Glomerular endothelial cell (primary cell): ENCODE results near the gene MYH16. TPM values are rescaled to one million over a fixed set of nuclear protein-coding genes. Genes with fewer than 3 reads are reported as not detected.
"Not testable (repeated sequence)": the region's sequence is repeated elsewhere in the genome, so short reads cannot be mapped to it uniquely, and the experiment has no call there.

Source experiments
- DNase-seq: peaks from one replicate; pipeline ENCODE4 v3.0.0-alpha.2; 2011; ENCODE audit warnings: low read depth, low spot score; ENCODE audit errors: extremely low read depth
- total RNA-seq: library from RNA; depleted of rRNA; stranded (reverse); fragments of >200 nt; gene quantifications from 2 replicates; pipeline ENCODE4 v1.2.3, GENCODE V29; 2015

The MYH16 gene
- 0.12 and 1.3 TPM in 2 replicates for total RNA-seq

DNA sequence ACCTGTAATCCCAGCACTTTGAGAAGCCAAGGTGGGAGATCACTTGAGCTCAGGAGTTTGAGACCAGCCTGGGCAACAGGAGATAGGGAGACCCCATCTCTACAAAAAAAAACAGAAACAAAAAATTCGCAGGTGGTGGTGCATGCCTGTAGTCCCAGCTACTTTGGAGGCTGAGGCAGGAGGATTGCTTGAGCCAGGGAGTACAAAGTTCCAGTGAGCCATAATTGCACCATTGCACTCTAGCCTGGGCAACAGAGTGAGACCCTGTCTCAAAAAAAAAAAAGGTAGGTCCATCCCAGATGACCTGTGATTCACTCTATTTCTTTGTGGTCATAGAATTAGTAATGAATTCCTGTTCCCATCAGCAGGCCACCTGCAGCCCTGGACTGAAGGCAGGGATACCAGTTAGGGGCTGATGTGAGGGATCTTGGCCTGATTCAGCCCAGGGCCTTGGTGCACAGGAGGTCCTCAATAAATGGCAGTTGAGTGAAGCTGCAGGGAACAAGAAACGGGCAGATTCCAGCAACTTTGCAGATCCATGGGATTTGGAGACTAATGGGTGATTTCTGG lies at the start of gene MYH16:
TSS of gene MYH16 (plus strand) at position 364 of the 570 bp plus-strand sequence.
- DNase-seq = no peak

DNA sequence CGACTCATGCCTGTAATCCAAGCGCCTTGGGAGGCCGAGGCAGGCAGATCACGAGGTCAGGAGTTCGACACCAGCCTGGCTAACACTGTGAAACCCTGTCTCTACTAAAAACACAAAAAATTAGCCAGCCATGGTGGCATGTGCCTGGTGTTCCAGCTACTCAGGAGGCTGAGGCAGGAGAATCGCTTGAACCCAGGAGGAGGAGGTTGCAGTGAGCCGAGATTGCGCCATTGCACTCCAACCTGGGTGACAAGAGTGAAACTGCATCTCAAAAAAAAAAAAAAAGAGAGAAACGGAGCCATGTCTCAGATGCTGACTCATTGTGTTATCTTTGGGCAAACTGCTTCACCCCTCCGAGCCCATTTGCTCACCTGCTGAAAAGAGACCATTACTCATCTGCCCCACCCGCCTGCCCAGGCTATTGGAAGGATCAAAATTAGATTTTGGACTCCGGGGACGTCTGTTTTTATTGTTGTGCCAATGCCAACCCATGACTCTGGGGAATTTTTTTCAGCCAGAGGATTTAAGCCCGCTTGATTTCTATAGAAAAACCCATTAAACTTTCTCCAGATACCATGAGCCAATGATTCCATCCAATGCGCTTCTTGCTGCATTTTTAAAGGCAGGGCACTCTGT lies 48.3 kb upstream of the MYH16 start:
- not testable (repeated sequence) for DNase-seq

DNA sequence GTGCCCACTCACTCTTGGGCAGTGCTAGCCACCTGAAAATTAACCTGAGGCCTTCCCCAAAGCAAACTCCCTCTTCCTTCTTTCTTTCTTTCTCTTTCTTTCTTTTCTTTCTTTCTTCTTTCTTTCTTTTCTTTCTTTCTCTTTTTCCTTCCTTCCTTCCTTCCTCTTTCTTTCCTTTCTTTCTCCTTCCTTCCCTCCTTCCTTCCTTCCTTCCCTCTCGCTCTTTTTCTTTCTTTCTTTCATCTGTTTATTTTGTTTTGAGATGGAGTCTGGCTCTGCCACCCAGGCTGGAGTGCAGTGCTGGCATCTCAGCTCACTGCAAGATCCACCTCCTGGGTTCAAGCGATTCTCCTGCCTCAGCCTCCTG lies 47.8 kb upstream of the MYH16 start:
- DNase-seq = no peak

DNA sequence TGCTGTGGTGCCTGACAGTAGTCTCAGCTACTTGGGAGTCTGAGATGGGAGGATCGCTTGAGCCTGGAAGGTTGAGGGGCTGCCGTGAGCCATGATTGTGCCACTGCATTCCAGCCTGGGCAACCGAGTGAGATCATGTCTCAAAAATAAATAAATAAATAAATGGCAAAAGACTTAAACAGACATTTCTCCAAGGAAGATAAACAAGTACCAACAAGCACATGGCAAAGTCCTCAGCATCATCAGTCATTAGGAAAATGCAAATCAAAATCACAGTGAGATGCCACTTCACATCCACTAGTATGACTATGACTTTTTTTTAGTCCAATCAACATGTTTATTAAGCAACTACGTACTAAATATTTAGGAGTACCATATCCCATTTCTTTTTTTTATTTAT lies 43.4 kb upstream of the MYH16 start:
- no peak for DNase-seq

DNA sequence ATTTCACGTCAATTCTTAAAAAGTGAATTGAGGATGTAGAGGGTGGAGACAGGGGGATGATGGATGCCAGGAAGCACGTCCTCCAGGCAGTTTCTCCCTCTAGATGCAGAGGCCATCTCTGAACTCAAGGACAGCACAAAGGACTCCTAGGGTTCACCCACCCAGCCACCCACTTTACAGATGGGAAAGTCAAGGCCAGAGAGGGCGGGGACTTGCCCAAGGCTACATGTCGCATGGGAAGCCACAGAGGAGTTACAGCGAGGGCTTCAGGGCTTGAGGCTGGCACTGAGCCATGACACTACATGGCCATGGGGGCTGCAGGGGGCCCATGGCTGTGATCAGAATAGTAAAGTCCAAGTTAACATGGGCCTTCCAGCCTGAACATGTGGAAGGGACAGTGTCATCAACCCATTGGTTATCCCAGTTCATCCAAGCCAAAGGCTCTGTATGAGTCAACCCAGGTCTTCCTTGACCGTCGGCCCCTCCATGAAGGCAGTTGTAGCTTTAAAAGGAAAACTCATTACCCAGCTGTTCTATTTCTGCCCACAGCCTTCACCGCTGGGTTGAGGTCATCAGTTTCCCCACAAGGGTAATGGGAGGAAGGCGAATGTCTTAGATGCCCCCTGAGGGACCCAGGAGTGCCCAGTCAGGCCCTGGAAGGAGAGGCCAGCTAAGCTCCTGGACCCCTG lies 40.4 kb upstream of the MYH16 start:
- no peak for DNase-seq

DNA sequence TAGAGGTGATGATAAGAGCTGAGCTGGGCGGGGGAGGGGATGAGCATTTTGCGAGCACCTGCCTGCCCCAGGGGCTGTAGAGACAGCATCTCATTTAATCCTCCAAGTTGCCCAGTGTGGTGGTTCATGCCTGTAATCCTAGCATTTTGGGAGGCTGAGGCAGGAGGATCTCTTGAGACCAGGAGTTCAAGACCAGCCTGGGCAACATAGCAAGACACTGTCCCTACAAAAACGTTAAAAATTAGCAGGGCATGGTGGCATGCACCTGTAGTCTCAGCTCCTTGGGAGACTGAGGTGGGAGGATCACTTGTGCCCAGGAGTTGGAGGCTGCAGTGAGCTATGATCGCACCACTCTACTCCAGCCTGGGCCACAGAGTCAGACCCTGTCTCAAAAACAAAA lies 39.7 kb upstream of the MYH16 start:
- not testable (repeated sequence) for DNase-seq

DNA sequence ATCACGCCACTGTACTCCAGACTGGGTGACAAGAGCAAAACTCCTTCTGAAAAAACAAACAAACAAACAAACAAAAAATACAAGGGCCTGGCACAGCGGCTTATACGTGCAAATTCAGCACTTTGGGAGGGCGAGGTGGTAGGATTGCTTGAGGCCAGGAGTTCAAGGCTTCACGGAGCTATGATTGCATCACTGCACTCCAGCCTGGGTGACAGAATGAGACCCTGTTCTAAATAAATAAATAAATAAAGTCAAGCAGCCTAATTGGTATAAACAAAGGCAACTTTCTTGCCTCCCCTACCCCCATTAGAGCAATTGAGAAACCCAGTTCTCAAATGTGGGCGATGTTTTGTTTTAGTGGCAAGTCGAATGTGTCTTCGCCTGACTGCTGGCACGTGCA lies 38.5 kb upstream of the MYH16 start:
- no peak for DNase-seq

DNA sequence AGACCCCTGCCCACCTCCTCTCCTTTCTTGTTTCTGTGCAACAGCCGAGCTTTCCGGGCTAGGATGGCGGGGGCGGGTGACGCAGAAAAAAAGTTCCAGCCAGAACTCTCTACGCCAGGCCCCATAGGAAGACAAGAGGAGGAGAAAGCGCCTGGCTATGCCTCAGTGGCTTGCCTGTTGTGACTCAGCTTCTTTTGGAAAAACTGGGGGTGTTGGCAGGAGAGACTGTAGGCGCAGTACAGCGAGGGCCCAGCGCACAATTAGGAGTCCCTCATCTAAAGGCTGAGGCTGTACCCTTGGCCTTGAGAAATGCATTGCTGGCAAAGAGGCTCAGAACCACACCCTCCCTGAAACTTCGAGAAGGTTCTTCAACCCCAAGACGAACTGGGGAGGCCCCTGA lies 36.7 kb upstream of the MYH16 start:
- no peak for DNase-seq

DNA sequence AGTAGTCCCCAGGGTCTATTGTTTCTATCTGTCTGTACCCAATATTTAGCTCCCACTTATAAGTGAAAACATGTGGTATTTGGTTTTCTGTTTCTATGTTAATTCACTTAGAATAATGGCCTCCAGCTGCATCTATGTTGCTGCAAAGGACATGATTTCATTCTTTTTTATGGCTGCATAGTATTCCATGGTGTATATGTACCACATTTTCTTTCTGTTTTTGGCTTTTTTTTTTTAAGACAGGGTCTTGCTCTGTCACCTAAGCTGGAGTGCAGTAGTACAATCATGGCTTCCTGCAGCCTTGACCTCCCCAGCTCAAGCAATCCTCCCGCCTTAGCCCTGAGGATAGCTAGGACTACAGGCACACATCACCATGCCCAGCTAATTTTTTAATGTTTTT lies 34.8 kb upstream of the MYH16 start:
- not testable (repeated sequence) for DNase-seq

DNA sequence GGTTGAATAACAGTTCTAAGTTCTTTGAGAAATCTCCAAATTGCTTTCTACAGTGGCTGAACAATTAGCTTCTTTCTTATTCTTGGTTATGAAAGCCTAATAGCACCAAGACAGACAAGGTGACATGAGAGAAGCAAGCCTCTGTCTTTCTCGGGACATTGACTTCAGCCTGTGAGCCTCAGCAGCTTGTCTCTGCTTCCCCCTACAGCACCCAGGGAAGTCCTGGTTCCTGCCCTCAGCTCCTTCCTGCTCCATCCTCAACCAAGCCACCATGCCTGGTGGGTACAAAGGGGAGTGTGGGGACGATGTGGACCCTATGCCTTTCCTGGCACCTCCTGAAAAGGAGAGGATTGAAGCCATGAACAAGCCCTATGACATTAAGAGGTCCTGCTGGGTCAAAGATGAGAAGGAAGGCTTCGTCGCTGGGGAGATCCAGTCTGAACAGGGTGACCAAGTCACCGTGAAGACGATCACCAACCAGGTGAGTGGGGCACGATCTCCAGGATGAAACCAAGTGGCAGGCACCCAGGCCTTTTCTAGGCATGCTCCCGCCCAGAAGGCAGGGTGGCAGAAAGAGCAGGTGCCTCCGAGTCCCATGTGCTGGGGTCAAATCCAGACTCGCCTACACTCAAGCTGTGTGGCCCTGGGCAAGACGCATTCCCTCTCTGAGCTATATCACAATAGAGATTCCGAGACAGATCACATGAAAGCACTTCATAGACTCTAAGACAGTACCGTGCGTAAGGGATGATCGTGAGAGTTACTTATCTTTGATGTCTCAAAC lies 33.9 kb upstream of the MYH16 start:
- no peak for DNase-seq

DNA sequence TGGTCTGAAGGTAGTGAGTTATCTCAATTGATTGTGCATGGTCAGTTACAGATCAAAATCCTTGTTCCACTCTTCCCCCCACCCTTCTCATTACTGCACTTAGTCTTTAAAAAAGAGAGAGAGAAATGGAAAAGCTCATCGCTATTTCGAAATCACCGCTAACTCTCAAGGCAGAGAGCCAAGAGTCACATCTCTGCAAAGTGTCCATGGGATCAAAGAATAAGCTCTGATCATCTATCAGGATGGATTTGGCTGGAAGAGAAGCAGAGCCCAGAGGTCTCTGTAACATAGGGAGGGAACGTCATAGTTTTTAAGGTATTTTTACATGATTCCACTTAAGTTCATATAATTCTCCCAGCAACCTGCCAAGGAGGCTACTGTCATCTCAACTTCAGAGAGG lies 30.0 kb upstream of the MYH16 start:
- DNase-seq = no peak

DNA sequence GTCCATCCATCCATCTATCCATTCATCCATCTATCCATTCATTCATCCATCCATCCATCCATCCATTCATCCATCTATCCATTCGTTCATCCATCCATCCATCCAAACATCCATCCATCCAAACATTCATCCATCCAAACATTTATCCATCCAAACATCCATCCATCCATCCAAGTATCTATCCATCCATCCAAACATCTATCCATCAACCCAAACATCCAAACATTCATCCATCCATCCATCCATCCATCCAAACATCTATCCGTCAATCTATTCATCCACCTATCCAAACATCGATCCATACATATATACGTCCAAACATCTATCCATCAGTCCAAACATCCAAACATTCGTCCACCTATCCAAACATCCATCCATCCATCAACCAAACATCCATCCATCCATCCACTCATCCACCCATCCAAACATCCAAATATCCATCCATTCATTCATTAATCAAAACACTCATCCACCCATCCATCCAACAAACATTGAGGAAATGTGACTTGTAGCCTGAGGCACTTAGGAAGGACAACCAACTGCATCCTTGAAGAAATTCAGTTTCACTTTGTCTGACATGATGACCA lies 28.8 kb upstream of the MYH16 start:
- DNase-seq = no peak

DNA sequence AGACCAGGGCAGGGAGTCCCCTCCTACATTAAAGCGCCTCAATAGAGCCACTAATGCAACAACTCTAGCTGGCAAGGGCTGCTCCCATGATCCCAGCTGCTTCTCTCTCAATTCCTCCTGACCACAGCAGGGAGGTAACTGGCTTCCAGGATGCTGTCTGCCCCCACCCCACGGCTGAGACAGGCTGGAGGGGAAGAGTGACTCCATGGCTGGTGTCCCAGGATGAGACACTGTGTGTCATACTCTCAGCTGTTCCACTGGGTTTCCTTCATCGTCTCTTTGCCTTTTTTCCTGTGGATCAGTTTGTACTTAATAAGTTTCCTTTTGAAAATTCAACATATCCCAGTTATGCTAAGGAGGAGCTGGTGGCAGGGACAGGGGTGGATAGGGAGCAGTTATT lies 27.7 kb upstream of the MYH16 start:
- DNase-seq = no peak

DNA sequence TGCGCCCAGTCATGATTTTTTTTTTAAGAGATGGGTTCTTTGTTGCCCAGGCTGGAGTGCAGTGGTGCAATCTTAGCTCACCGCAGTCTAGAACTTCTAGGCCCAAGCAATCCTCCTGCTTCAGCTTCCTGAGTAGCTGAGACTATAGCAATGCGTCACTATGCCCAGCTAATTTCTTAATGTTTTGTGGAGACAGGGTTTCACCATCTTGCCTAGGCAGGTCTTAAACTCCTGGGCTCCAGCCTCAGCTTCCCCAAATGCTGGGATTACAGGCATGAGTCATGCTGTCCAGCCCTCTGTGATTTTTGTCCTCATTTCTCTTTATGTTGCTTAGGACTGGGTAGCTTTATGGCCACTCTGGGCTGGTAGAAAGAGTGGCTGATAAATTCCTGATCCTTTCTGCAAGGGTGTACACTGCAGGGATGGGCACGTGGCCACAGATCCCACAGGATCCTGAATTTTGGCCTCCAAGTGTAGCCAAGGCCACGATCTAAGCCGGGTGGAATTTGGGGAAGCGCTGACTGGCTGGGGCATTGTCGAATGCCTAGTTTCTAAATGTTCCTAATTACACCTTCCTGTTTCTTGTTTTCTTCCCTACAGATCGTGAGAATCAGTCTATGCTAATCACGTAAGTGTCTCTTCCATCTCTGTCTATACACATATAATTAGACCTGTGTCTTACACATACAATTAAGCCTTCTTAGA lies 24.1 kb upstream of the MYH16 start:
- DNase-seq = no peak

DNA sequence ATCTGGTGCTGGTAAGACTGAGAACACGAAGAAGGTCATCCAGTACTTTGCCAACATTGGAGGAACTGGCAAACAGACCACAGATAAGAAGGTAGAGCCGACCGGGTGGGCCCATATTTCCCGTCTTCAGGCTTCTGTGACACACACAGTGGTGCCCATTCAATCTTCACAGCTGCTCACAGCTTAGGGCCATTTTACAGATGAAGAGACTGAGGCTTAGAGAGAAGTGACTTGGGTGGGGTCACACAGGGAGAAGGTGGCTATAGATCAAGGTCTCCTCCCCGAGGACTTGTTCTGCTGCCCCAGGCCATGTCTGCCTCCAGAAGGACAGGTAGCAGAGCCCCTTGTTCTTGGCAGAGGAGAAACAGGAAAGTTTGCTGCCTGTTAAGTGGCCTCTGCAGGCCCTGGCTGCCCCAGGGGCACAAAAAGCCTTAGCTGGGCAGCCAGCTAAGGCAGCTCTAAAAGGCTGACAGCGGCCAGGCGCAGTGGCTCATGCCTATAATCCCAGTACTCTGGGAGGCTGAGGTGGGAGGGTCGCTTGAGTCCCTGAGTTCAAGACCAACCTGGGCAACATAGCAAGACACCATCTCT lies 22.6 kb upstream of the MYH16 start:
- no peak for DNase-seq

DNA sequence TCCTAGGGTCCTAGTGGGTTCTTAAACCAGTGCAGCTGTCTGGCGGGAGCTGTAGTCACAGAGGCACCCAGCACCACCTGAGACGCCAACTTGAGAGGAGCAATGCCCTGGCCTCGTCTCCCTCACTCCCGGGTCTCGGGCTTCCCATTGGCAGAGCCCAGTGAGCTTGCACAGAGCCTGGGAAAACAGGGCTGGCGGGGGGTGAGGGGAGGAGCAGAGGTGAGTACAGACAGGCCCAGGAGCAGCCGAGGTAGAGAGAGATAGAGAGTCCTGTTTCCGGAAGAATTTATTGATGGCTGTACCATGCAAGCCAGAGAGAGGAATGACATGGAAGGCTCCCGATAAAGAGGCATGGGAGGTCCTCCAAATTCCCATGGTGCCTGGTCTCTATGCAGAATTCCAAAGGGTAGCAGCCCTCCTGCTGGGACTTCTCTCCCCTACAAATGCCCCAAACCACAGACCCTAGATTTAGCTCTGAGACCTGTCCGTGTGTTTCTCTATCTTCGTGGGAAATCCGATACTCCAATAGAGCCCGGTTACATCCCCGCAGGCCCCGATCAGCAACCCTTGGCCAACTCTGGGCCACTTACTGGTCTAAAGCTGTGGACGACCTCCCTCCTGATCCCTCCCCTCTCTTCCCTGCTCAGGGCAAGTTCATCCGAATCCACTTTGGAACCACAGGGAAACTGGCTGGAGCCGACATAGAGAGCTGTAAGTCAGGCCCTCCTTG lies 20.3 kb upstream of the MYH16 start:
- no peak for DNase-seq

DNA sequence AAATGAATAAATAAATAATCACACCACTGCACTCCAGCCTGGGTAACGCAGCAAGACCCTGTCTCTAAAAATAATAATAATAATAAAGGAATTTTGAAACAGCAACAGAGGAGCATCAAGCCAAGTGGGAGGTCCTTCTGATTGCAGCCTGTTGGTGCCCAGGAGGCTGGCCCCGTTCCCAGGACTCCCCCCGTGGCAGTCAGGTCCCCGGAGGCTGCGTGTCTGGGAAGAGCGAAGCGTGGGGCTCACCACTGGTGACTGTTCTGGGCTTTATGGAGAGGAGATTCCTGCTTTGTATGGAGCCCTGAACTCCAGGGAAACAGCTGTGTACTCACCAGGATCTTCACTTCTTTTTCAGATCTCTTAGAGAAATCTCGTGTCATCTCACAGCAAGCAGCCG lies 19.3 kb upstream of the MYH16 start:
- no peak for DNase-seq

DNA sequence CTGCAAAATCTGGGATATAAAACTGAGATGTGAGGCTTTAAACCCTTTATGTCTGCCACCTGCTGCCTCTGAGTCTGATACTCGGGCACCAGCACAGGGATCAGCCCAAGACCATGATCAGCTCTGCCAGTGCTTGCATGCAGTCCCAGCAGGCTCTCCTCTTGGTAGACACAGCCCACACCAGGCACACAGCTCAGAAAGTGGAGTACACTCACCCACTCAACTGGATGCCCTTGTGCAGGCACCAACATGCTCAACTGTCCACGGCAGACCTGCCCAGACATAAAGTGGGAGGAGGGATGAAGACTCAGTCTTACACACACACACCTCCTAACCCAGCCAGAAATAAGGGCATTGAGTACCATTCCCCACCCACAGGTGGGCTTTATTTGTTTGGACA lies 18.2 kb upstream of the MYH16 start:
- DNase-seq = no peak

DNA sequence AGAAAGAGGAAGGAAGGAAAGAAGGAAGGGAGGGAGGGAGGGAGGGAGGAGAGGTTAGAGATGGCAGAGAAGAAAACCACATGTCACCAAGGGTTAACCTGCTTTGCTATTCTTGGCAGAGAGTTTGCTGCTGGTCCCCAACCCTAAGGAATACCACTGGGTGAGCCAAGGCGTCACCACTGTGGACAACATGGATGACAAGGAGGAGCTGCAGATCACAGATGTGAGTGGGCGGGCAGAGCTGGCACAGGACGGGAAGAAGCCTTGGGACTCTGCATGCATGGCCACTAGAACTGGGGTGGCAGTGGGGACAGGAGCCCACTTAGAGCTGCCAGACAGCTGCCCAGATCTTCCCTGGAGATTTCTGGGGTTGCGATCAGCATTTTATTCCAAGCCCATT lies 17.2 kb upstream of the MYH16 start:
- no peak for DNase-seq

DNA sequence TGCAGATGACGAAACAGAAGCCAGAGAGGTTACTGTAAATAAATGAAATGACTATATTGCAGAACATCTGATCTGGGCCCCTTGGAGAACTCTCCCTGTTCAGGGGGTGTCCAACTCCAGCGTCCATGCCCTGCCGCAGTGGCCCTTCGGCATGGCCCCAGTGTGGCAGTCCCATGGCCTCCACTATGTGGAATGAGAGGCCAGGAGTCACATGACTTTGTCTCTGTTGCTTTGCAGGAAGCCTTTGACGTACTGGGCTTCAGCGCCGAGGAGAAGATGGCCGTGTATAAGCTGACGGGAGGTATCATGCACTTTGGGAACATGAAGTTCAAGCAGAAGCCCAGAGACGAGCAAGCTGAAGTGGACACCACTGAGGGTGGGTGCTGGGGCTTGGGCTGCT lies 15.6 kb upstream of the MYH16 start:
- DNase-seq = no peak
